ENCODE measurements around the gene EDN1. TPM values are rescaled to one million over a fixed set of nuclear protein-coding genes. Genes with fewer than 3 reads are reported as not detected.

The EDN1 gene
- total and polyA plus RNA-seq, 2 of the 4 experiments (the other 2 are of a cell fraction), result 5.6 to 9.0 TPM

DNA sequence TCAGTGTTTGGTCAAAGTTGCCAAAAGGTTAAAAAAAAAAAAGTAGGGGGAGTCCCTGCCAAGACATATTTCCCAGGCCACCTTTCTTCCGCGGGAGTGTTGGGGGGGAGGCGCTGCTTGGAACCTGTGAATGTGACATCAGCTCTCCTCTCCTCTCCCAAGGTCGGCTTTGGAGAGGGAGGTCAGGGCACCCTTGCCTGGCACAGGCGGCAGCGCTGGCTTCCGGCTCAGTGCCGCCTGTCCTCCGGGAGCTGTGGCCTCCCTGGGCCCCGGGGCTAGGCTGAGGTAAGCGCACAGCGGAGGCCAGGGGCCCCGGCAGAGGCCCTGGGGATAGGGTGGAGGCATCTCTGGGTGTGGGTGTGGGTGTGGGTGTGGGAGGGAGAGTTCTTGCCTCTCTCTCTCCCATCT lies 1.9 kb upstream of the EDN1 start (continued):
- TF ChIP-seq, protein P1, sequence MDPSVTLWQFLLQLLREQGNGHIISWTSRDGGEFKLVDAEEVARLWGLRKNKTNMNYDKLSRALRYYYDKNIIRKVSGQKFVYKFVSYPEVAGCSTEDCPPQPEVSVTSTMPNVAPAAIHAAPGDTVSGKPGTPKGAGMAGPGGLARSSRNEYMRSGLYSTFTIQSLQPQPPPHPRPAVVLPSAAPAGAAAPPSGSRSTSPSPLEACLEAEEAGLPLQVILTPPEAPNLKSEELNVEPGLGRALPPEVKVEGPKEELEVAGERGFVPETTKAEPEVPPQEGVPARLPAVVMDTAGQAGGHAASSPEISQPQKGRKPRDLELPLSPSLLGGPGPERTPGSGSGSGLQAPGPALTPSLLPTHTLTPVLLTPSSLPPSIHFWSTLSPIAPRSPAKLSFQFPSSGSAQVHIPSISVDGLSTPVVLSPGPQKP (IDR thresholded peaks at IDR 0.05; ENCODE audit: borderline replicate concordance, low read depth, low read length), result no peak
- no peak for TF ChIP-seq NFE2L2 (IDR thresholded peaks at IDR 0.05; ENCODE audit: low read depth, low read length)

DNA sequence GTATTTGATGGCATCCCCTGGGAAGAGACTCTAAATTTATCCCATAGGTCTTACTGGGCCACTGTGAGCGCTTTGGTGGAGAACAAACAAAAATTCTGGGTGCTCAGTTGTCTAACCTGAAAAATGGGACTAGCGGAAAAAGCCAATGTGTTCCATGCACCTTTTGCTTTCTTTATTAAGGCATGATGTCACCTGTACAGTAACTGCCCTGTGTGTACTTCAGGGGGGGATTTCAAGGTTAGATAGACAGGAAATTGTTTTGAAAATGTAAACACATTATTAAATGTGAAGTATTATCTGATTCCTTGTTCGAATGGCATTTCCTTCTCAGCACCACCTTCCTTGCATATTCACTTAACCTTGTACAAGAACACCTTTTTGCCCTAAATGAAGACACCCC lies 1.2 kb upstream of the EDN1 start:
- no peak overlapping the region for H2AK5ac ChIP-seq (ENCODE audit: low read depth, low read length)
- no peak overlapping the region for H3K23ac ChIP-seq (ENCODE audit: low read depth, low read length)
- no peak overlapping the region for H2BK20ac ChIP-seq (ENCODE audit: low read depth, low read length)
- H2BK120ac ChIP-seq (ENCODE audit: low read depth, low read length), result 0 out of 2 replicates have a peak overlapping the region, but pooled peaks have one; percentile 47
- no peaks in the 10 kb centered on the region for H3K9me3 ChIP-seq (ENCODE audit: control insufficient read depth, insufficient read depth, low read length)
- no peak overlapping the region for H3K9ac ChIP-seq (ENCODE audit: low read depth, low read length)
- H3K56ac ChIP-seq (ENCODE audit: extremely low read depth, insufficient read depth, low read length), result no peak overlapping the region
- intact Hi-C loops (cut with micrococcal nuclease) (loop anchor here (1.0 to 10.0 kb wide), 5 partner anchors 55 to 703 kb away; no protein-coding TSS in a partner anchor), in situ Hi-C loops (cut with MboI; ENCODE audit: low sequenced_read_pairs) (loop anchor here (5.0 kb wide), 1 partner anchor 702 kb away; no protein-coding TSS in a partner anchor), dilution Hi-C loops (cut with HindIII; ENCODE audit: low sequenced_read_pairs, unreplicated experiment) (no loop called here)
- no peaks in the 10 kb centered on the region; the same call in 1 of the 2 replicates for H3K36me3 ChIP-seq (ENCODE audit: control insufficient read depth, insufficient read depth, low read length)
- no peak overlapping the region for H4K91ac ChIP-seq (ENCODE audit: insufficient read depth, low read depth, low read length)
- no peak overlapping the region for H3K4ac ChIP-seq (ENCODE audit: low read depth, low read length)
- DNase-seq (no peak), ATAC-seq (ENCODE audit: low read depth) (no peak)
- H3K27ac ChIP-seq (ENCODE audit: insufficient read depth, low read length), result no peak overlapping the region
- no peaks in the 10 kb centered on the region for H4K20me1 ChIP-seq (ENCODE audit: insufficient read depth, low read length)
- peaks cover 12% of the 10 kb centered on the region for H3K4me1 ChIP-seq (ENCODE audit: control insufficient read depth, insufficient read depth, low read length)
- H2AK9ac ChIP-seq (replicated peaks; ENCODE audit: low read depth, low read length, poor library complexity), result no peak overlapping the region
- ChIA-PET CTCF (interaction anchor here (0.8 to 4.2 kb wide), 11 partner anchors 9 to 1286 kb away, joined by 3 to 21 read pairs (median 4); no protein-coding TSS in a partner anchor), POLR2A (ENCODE audit: unreplicated experiment) (no interaction called here)
- no peak overlapping the region for H3K4me2 ChIP-seq (ENCODE audit: low read depth, low read length)
- H3K4me3 ChIP-seq (ENCODE audit: insufficient read depth, low read depth, low read length), result no peak overlapping the region
- H3K14ac ChIP-seq (replicated peaks; ENCODE audit: low read depth, low read length), result no peak overlapping the region
- no peak overlapping the region for H3K18ac ChIP-seq (ENCODE audit: low read depth, low read length)
- peak overlapping the region in 1 of 2 experiments; percentile 20; a peak in 1 of 4 replicates for H4K8ac ChIP-seq (ENCODE audit: low read depth in 2 of 2, low read length in 2 of 2)
- H4K5ac ChIP-seq (ENCODE audit: low read depth, low read length), result no peak overlapping the region
- peak overlapping the region; percentile 27; the same call in 1 of the 3 replicates for H2BK15ac ChIP-seq (ENCODE audit: low read depth, low read length)
- WGBS, 2 experiments (ENCODE audit: extremely low coverage in 2 of 2, insufficient read length in 1 of 2), result 88% methylated on average over 2 of the region's 3 CpGs; no CpG with 5 or more reads in 1 of the 2 experiments
- no peaks in the 10 kb centered on the region for H3K9me1 ChIP-seq (ENCODE audit: insufficient read depth, low read length)
- no peak overlapping the region for H2BK5ac ChIP-seq (ENCODE audit: low read depth, low read length, poor library complexity, severe bottlenecking)
- BruUV-seq (replicated peaks), result no TSS peak
- H3K27me3 ChIP-seq (ENCODE audit: control insufficient read depth, insufficient read depth, low read length), result no peaks in the 10 kb centered on the region
- H2AFZ ChIP-seq (replicated peaks; ENCODE audit: low read length, poor library complexity), result no peak overlapping the region
- H3K79me1 ChIP-seq (ENCODE audit: low read depth in 1 of 2, low read length in 2 of 2), result peaks cover 6 to 16% of the 10 kb centered on the region in 2 experiments; a peak in 3 of 4 replicates
- TF ChIP-seq MXI1 (IDR thresholded peaks at IDR 0.05; ENCODE audit: borderline replicate concordance, low read depth, low read length), result no peak
- TF ChIP-seq BHLHE40 (IDR thresholded peaks at IDR 0.05; ENCODE audit: low read depth, low read length), result no peak
- TF ChIP-seq SMC3 (IDR thresholded peaks at IDR 0.05; ENCODE audit: low read depth, low read length), result no peak
- no peak for TF ChIP-seq RAD21 (IDR thresholded peaks at IDR 0.05; ENCODE audit: low read length)
- TF ChIP-seq POLR2A (IDR thresholded peaks at IDR 0.05; ENCODE audit: low read depth, low read length), result no peak
- TF ChIP-seq, protein P1 (IDR thresholded peaks at IDR 0.05; ENCODE audit: borderline replicate concordance, low read depth, low read length), result no peak
- no peak for TF ChIP-seq FOS (IDR thresholded peaks at IDR 0.05; ENCODE audit: low read depth, low read length)
- no peak for TF ChIP-seq MAFK (IDR thresholded peaks at IDR 0.05; ENCODE audit: low read depth, low read length)
- TF ChIP-seq, protein P2, sequence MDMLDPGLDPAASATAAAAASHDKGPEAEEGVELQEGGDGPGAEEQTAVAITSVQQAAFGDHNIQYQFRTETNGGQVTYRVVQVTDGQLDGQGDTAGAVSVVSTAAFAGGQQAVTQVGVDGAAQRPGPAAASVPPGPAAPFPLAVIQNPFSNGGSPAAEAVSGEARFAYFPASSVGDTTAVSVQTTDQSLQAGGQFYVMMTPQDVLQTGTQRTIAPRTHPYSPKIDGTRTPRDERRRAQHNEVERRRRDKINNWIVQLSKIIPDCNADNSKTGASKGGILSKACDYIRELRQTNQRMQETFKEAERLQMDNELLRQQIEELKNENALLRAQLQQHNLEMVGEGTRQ (IDR thresholded peaks at IDR 0.05; ENCODE audit: low read depth, low read length), result no peak
- TF ChIP-seq MAZ (IDR thresholded peaks at IDR 0.05; ENCODE audit: borderline replicate concordance, low read depth, low read length), result no peak

Data from IMR-90 (cell line).